ENCODE data around the gene CST4. TPM values are rescaled to one million over a fixed set of nuclear protein-coding genes. Genes with fewer than 3 reads are reported as not detected.

CST4 gene
- total and polyA plus RNA-seq, 2 experiments from 2014 or later = not detected

DNA sequence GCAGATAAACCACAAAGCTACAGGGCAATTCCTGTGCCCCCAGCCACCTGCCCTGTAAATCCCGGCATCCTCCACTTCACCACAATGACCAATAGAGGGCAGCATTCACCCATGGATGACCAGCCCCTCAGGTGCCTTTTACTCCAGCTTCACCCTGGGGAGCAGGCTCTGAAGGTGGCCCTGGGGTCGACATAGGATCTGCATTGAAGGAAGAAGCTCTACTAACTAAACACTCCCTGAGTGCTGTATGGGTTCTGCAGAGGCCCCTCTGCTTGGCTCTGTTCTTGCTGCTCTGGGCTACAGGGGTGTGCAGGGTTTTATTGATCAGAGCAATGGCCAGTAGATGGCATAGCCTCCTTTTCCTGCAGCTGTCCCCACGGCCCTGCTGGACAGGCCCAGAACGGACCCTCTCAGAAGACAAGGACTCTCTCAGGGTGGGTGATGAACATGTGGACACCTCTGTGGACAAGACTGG lies 20.3 kb downstream of the CST4 start:
- Histone ChIP-seq H3F3A (replicated peaks; ENCODE audit: low read depth) (no peaks in the 10 kb centered on the region), H3K79me2 (replicated peaks; ENCODE audit: insufficient read depth) (no peaks in the 10 kb centered on the region), H3K4me2 (no peak overlapping the region), H3K36me3 (ENCODE audit: insufficient read depth) (no peaks in the 10 kb centered on the region), H3K27me3 (ENCODE audit: insufficient read depth) (no peaks in the 10 kb centered on the region), H3K4me1 (ENCODE audit: insufficient read depth) (no peaks in the 10 kb centered on the region), H3K27ac (ENCODE audit: low read depth) (no peak overlapping the region), H3K4me3 (no peak overlapping the region), H4K20me1 (replicated peaks; ENCODE audit: insufficient read depth) (no peaks in the 10 kb centered on the region), H3K9me2 (ENCODE audit: insufficient read depth) (0 out of 2 replicates have a peak, but pooled peaks cover 3% of the 10 kb centered on the region), H2AFZ (no peak overlapping the region)
- H3K4me3 Mint-ChIP-seq = no peak overlapping the region
- DNase-seq (ENCODE audit: low spot score) (peak; percentile 80), ATAC-seq (peak; percentile 95)
- TF ChIP-seq CREB1 (CRISPR knock-in tag; IDR thresholded peaks at IDR 0.05; ENCODE audit: low read depth) (no peak), CTCF (conservative IDR thresholded peaks at IDR 0.05; ENCODE audit: low read depth in 2 of 2) (peak; percentile 93), EZH2 (IDR thresholded peaks at IDR 0.05; ENCODE audit: low read depth, unreplicated experiment) (no peak), POLR2AphosphoS5 (IDR thresholded peaks at IDR 0.05; ENCODE audit: low read depth) (no peak)
- no peaks in the 10 kb centered on the region for H3K4me1 Mint-ChIP-seq
- peaks cover 2% of the 10 kb centered on the region for H3K27me3 Mint-ChIP-seq (ENCODE audit: insufficient read depth, low read depth, poor library complexity)
- no peaks in the 10 kb centered on the region for H3K36me3 Mint-ChIP-seq (ENCODE audit: low read depth)
- H3K27ac Mint-ChIP-seq = no peak overlapping the region
- no peaks in the 10 kb centered on the region for H3K9me3 Mint-ChIP-seq

- Histone ChIP-seq H3K4me1 (ENCODE audit: insufficient read depth) (no peaks in the 10 kb centered on the region), H3K4me2 (no peak overlapping the region), H3K36me3 (ENCODE audit: insufficient read depth) (no peaks in the 10 kb centered on the region), H3K9me2 (ENCODE audit: insufficient read depth) (0 out of 2 replicates have a peak, but pooled peaks cover 3% of the 10 kb centered on the region), H3K79me2 (replicated peaks; ENCODE audit: insufficient read depth) (no peaks in the 10 kb centered on the region), H3K27ac (ENCODE audit: low read depth) (no peak overlapping the region), H3K27me3 (ENCODE audit: insufficient read depth) (no peaks in the 10 kb centered on the region), H2AFZ (no peak overlapping the region), H4K20me1 (replicated peaks; ENCODE audit: insufficient read depth) (no peaks in the 10 kb centered on the region), H3F3A (replicated peaks; ENCODE audit: low read depth) (no peaks in the 10 kb centered on the region), H3K4me3 (no peak overlapping the region)
- Mint-ChIP-seq H3K9me3 (no peaks in the 10 kb centered on the region), H3K4me3 (no peak overlapping the region), H3K4me1 (no peaks in the 10 kb centered on the region), H3K27ac (no peak overlapping the region), H3K27me3 (ENCODE audit: insufficient read depth, low read depth, poor library complexity) (peaks cover 6% of the 10 kb centered on the region), H3K36me3 (ENCODE audit: low read depth) (no peaks in the 10 kb centered on the region)
- DNase-seq (ENCODE audit: low spot score) (no peak), ATAC-seq (no peak)
- TF ChIP-seq CREB1 (CRISPR knock-in tag; IDR thresholded peaks at IDR 0.05; ENCODE audit: low read depth) (no peak), STAT1 (IDR thresholded peaks at IDR 0.05; ENCODE audit: unreplicated experiment) (no peak), NANOG (IDR thresholded peaks at IDR 0.05; ENCODE audit: borderline replicate concordance) (no peak), ZNF331 (CRISPR knock-in tag; IDR thresholded peaks at IDR 0.05; ENCODE audit: low read depth) (no peak), ZNF114 (CRISPR knock-in tag; IDR thresholded peaks at IDR 0.05) (no peak), POLR2AphosphoS5 (IDR thresholded peaks at IDR 0.05; ENCODE audit: low read depth) (no peak), CTCF (conservative IDR thresholded peaks at IDR 0.05; ENCODE audit: low read depth in 2 of 2) (no peak), JUNB (IDR thresholded peaks at IDR 0.05; ENCODE audit: unreplicated experiment) (no peak), EZH2 (IDR thresholded peaks at IDR 0.05; ENCODE audit: low read depth, unreplicated experiment) (no peak)
- TF ChIP-seq, protein P1, sequence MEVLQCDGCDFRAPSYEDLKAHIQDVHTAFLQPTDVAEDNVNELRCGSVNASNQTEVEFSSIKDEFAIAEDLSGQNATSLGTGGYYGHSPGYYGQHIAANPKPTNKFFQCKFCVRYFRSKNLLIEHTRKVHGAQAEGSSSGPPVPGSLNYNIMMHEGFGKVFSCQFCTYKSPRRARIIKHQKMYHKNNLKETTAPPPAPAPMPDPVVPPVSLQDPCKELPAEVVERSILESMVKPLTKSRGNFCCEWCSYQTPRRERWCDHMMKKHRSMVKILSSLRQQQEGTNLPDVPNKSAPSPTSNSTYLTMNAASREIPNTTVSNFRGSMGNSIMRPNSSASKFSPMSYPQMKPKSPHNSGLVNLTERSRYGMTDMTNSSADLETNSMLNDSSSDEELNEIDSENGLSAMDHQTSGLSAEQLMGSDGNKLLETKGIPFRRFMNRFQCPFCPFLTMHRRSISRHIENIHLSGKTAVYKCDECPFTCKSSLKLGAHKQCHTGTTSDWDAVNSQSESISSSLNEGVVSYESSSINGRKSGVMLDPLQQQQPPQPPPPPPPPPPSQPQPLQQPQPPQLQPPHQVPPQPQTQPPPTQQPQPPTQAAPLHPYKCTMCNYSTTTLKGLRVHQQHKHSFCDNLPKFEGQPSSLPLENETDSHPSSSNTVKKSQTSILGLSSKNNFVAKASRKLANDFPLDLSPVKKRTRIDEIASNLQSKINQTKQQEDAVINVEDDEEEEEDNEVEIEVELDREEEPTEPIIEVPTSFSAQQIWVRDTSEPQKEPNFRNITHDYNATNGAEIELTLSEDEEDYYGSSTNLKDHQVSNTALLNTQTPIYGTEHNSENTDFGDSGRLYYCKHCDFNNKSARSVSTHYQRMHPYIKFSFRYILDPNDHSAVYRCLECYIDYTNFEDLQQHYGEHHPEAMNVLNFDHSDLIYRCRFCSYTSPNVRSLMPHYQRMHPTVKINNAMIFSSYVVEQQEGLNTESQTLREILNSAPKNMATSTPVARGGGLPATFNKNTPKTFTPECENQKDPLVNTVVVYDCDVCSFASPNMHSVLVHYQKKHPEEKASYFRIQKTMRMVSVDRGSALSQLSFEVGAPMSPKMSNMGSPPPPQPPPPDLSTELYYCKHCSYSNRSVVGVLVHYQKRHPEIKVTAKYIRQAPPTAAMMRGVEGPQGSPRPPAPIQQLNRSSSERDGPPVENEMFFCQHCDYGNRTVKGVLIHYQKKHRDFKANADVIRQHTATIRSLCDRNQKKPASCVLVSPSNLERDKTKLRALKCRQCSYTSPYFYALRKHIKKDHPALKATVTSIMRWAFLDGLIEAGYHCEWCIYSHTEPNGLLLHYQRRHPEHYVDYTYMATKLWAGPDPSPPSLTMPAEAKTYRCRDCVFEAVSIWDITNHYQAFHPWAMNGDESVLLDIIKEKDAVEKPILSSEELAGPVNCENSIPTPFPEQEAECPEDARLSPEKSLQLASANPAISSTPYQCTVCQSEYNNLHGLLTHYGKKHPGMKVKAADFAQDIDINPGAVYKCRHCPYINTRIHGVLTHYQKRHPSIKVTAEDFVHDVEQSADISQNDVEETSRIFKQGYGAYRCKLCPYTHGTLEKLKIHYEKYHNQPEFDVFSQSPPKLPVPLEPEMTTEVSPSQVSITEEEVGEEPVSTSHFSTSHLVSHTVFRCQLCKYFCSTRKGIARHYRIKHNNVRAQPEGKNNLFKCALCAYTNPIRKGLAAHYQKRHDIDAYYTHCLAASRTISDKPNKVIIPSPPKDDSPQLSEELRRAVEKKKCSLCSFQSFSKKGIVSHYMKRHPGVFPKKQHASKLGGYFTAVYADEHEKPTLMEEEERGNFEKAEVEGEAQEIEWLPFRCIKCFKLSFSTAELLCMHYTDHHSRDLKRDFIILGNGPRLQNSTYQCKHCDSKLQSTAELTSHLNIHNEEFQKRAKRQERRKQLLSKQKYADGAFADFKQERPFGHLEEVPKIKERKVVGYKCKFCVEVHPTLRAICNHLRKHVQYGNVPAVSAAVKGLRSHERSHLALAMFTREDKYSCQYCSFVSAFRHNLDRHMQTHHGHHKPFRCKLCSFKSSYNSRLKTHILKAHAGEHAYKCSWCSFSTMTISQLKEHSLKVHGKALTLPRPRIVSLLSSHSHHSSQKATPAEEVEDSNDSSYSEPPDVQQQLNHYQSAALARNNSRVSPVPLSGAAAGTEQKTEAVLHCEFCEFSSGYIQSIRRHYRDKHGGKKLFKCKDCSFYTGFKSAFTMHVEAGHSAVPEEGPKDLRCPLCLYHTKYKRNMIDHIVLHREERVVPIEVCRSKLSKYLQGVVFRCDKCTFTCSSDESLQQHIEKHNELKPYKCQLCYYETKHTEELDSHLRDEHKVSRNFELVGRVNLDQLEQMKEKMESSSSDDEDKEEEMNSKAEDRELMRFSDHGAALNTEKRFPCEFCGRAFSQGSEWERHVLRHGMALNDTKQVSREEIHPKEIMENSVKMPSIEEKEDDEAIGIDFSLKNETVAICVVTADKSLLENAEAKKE (CRISPR knock-in tag; IDR thresholded peaks at IDR 0.05) = no peak
Observed at GRCh38 chr20:23667666-23668065, 21.2 kb downstream of the CST4 start.

All from GM23338 (cell line).